HepG2 (cell line): Measurements from ENCODE around the gene IL17F. TPM values are rescaled to one million over a fixed set of nuclear protein-coding genes. Genes with fewer than 3 reads are reported as not detected.

Experiments
- ATAC-seq: fragments of 200-7000 bp; cut with Tn5 transposase; 3 replicates; pipeline ENCODE4 v1.9.1; 2020; ENCODE audit warnings: mild to moderate bottlenecking, moderate library complexity
- BruUV-seq: library from RNA; stranded (reverse); fragments of 400-500 nt; replicated peaks from 2 replicates; lab custom pipeline; 2021; lab: Mats Ljungman, UMichigan
- CTCF ChIA-PET: fragments of 300-600 bp; formaldehyde crosslinking; extraction: SDS; loops from one replicate; lab custom pipeline; 2021; ENCODE audit warnings: low total read pairs, inconsistent platforms, low intra/inter-chr PET ratio; lab: Yijun Ruan, JAX
- POLR2A ChIA-PET: fragments of 350-600 bp; sonication (Branson Sonifier 250); formaldehyde crosslinking; loops from one replicate; lab custom pipeline; 2020; ENCODE audit warnings: antibody characterized with exemption, inconsistent platforms; lab: Yijun Ruan, JAX
- DNase-seq: peaks from one replicate; pipeline ENCODE4 v3.0.0-alpha.2; 2015; ENCODE audit warnings: low spot score
- FAIRE-seq: peaks from 3 replicates; lab custom pipeline; 2011; peaks lifted over from hg19 to GRCh38; lab: Jason Lieb, UNC
- H2AFZ ChIP-seq: one replicate; pipeline ENCODE4 v1.6.1; 2011; ENCODE audit warnings: low read length, inconsistent platforms
- H3K27ac ChIP-seq: fragments of 300-600 bp; 3 replicates; pipeline ENCODE4 v1.8.0; 2011; ENCODE audit warnings: mixed run types, mild to moderate bottlenecking, mixed read lengths, low read length, inconsistent platforms; ENCODE audit not compliant: insufficient read depth; ENCODE audit errors: extremely low read length
- H3K27me3 ChIP-seq, 2 experiments: fragments of 200-600 bp in 1 of 2; 2 replicates in 1 of 2; 3 replicates in 1 of 2; pipeline versions ENCODE4 v1.6.0 to v1.8.0; 2011; ENCODE audit warnings: low read length in 2 of 2, mild to moderate bottlenecking in 2 of 2, moderate library complexity in 2 of 2, inconsistent platforms in 1 of 2; ENCODE audit not compliant: insufficient read depth in 2 of 2, control insufficient read depth in 1 of 2
- H3K36me3 ChIP-seq, 2 experiments: fragments of 200-600 bp in 1 of 2; replicated peaks in 1 of 2; 2 replicates in 1 of 2; 3 replicates in 1 of 2; pipeline versions ENCODE4 v1.5.1 to v1.8.0; 2011; ENCODE audit warnings: low read length in 2 of 2, inconsistent platforms in 1 of 2; ENCODE audit not compliant: insufficient read depth in 2 of 2, control insufficient read depth in 1 of 2
- H3K4me1 ChIP-seq: 2 replicates; pipeline ENCODE4 v1.5.1; 2012; ENCODE audit warnings: low read length, inconsistent platforms; ENCODE audit not compliant: insufficient read depth
- H3K4me2 ChIP-seq: 2 replicates; pipeline ENCODE4 v1.6.0; 2011; ENCODE audit warnings: low read depth, low read length, inconsistent platforms
- H3K4me3 ChIP-seq, 3 experiments: fragments of 200-600 bp in 1 of 3; sonication (generic), shearing (Covaris generic) in 1 of 3; replicated peaks in 1 of 3; 2 replicates each; pipeline ENCODE4 v1.5.1; 2011 to 2016; ENCODE audit warnings: low read length in 3 of 3, inconsistent platforms in 2 of 3, low read depth in 2 of 3, mild to moderate bottlenecking in 2 of 3, control low read depth in 1 of 3, mixed read lengths in 1 of 3; ENCODE audit not compliant: insufficient read depth in 1 of 3
- H3K79me2 ChIP-seq: one replicate; pipeline ENCODE4 v1.6.1; 2011; ENCODE audit warnings: low read length, inconsistent platforms; ENCODE audit not compliant: insufficient read depth
- H3K9ac ChIP-seq: 2 replicates; pipeline ENCODE4 v1.6.0; 2011; ENCODE audit warnings: mild to moderate bottlenecking, low read depth, low read length, inconsistent platforms; ENCODE audit not compliant: insufficient read depth
- H3K9me3 ChIP-seq: 2 replicates; pipeline ENCODE4 v1.5.1; 2012; ENCODE audit warnings: mild to moderate bottlenecking, low read length
- H4K20me1 ChIP-seq: 2 replicates; pipeline ENCODE4 v1.6.0; 2011; ENCODE audit warnings: inconsistent platforms, mild to moderate bottlenecking, low read length, moderate library complexity; ENCODE audit not compliant: insufficient read depth
- MAFF ChIP-seq: IDR thresholded peaks from 2 replicates; pipeline ENCODE4 v1.6.1; 2011; ENCODE audit warnings: low read depth, low read length, improper control_type of control experiment
- MAFK ChIP-seq, 2 experiments: IDR thresholded peaks in 1 of 2; conservative IDR thresholded peaks in 1 of 2; 2 replicates each; pipeline ENCODE4 v1.6.1; 2011; ENCODE audit warnings: improper control_type of control experiment in 2 of 2, low read length in 2 of 2
- MTA1 ChIP-seq: sonication (generic); formaldehyde crosslinking; IDR thresholded peaks from 2 replicates; pipeline ENCODE4 v1.4.0; 2020; ENCODE audit warnings: missing genetic modification reagents, mild to moderate bottlenecking, borderline replicate concordance
- TAF15 ChIP-seq: fragments of 200-400 bp; formaldehyde crosslinking; IDR thresholded peaks from one replicate; pipeline ENCODE4 v1.6.1; 2018; ENCODE audit warnings: mild to moderate bottlenecking, low read depth, low read length; ENCODE audit not compliant: poor library complexity, severe bottlenecking
- ZNF777 ChIP-seq: sonication (generic); formaldehyde crosslinking; IDR thresholded peaks from 2 replicates; pipeline ENCODE4 v1.4.0; 2020; ENCODE audit warnings: missing genetic modification reagents
- WGBS: methylation state at CpG from one replicate; pipeline ENCODE4 v1.1.6; 2017; ENCODE audit warnings: low lambda C conversion rate; 5-methylcytosine and 5-hydroxymethylcytosine counted together
- in situ Hi-C: cut with HindIII; loops from 2 replicates; pipeline ENCODE4 v1.10.0; 2017; ENCODE audit warnings: low pct_unique_long_range_greater_than_20kb; ENCODE audit not compliant: extremely low pct_ligation_motif_present
- intact Hi-C: fragments of 100-400 bp; cut with micrococcal nuclease; formaldehyde crosslinking; loops from one replicate; pipeline ENCODE4 v1.10.0; 2022; ENCODE audit not compliant: unreplicated experiment
- polyA plus RNA-seq, 8 experiments: library from polyadenylated mRNA; depleted of rRNA in 3 of 8; stranded (reverse) in 7 of 8; unstranded in 1 of 8; fragments of >200 nt; fragmentation: Illumina TruSeq in 4 of 8; extraction: Trizol in 4 of 8; gene quantifications; 2 replicates each; pipeline versions ENCODE4 v1.2.1 to v1.2.3, GENCODE V29; 2011 to 2016; ENCODE audit warnings: low read depth in 4 of 8, missing spikeins in 1 of 8, mixed read lengths in 1 of 8; ENCODE audit not compliant: insufficient read depth in 1 of 8
- total RNA-seq, 5 experiments: library from RNA; depleted of rRNA; stranded (reverse); fragments of >200 nt; fragmentation: Illumina TruSeq; extraction: Trizol; gene quantifications; 2 replicates each; pipeline ENCODE4 v1.2.3, GENCODE V29; 2016; ENCODE audit warnings: low read depth in 1 of 5
- TF ChIP-seq, protein P1 (sequence below), 2 experiments: fragments of 450-650 bp in 1 of 2; sonication (generic) in 1 of 2; formaldehyde crosslinking in 1 of 2; IDR thresholded peaks; 2 replicates each; pipeline versions ENCODE4 v1.6.1 to v1.8.0; 2016 to 2022; ENCODE audit warnings: antibody characterized with exemption in 1 of 2, mild to moderate bottlenecking in 1 of 2, missing genetic modification reagents in 1 of 2
- TF ChIP-seq, protein P2 (sequence below): IDR thresholded peaks from 2 replicates; pipeline ENCODE4 v1.6.1; 2016; ENCODE audit warnings: missing compliant biosample characterization, missing genetic modification reagents, borderline replicate concordance

The IL17F gene
- total and polyA plus RNA-seq, 2 of the 13 experiments (the other 11 are each of a cell fraction or from before 2014, with no cell fraction given) = not detected

- TF ChIP-seq, protein P1, sequence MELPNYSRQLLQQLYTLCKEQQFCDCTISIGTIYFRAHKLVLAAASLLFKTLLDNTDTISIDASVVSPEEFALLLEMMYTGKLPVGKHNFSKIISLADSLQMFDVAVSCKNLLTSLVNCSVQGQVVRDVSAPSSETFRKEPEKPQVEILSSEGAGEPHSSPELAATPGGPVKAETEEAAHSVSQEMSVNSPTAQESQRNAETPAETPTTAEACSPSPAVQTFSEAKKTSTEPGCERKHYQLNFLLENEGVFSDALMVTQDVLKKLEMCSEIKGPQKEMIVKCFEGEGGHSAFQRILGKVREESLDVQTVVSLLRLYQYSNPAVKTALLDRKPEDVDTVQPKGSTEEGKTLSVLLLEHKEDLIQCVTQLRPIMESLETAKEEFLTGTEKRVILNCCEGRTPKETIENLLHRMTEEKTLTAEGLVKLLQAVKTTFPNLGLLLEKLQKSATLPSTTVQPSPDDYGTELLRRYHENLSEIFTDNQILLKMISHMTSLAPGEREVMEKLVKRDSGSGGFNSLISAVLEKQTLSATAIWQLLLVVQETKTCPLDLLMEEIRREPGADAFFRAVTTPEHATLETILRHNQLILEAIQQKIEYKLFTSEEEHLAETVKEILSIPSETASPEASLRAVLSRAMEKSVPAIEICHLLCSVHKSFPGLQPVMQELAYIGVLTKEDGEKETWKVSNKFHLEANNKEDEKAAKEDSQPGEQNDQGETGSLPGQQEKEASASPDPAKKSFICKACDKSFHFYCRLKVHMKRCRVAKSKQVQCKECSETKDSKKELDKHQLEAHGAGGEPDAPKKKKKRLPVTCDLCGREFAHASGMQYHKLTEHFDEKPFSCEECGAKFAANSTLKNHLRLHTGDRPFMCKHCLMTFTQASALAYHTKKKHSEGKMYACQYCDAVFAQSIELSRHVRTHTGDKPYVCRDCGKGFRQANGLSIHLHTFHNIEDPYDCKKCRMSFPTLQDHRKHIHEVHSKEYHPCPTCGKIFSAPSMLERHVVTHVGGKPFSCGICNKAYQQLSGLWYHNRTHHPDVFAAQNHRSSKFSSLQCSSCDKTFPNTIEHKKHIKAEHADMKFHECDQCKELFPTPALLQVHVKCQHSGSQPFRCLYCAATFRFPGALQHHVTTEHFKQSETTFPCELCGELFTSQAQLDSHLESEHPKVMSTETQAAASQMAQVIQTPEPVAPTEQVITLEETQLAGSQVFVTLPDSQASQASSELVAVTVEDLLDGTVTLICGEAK (IDR thresholded peaks at IDR 0.05) = no peak
- TF ChIP-seq, protein P1 (CRISPR knock-in tag; IDR thresholded peaks at IDR 0.05) = no peak
Observed at GRCh38 chr6:52260634-52261033, 16.3 kb upstream of the IL17F start (continued).

- DNase-seq (no peak), FAIRE-seq (no peak), ATAC-seq (no peak)
- Histone ChIP-seq H3K9me3 (no peaks in the 10 kb centered on the region), H3K4me3 (no peak overlapping the region), H3K36me3 (no peaks in the 10 kb centered on the region), H3K27me3 (peaks cover 0 to 20% of the 10 kb centered on the region in 2 experiments; a peak in 4 of 5 replicates), H3K27ac (no peak overlapping the region), H4K20me1 (no peaks in the 10 kb centered on the region), H3K4me1 (peaks cover 2% of the 10 kb centered on the region), H2AFZ (no peak overlapping the region), H3K9ac (no peak overlapping the region), H3K79me2 (no peaks in the 10 kb centered on the region), H3K4me2 (no peak overlapping the region)
- ChIA-PET POLR2A (no interaction called here), CTCF (no interaction called here)
- in situ Hi-C loops = no loop called here
- TF ChIP-seq TAF15 (no peak), ZNF777 (CRISPR knock-in tag) (no peak), MAFF (peak; percentile 65), MTA1 (CRISPR knock-in tag) (no peak), MAFK (conservative IDR thresholded peaks at IDR 0.05 in 1 of 2, IDR thresholded peaks at IDR 0.05 in 1 of 2; ENCODE audit: low read length in 2 of 2) (peak; percentile 79 to 84)
- TF ChIP-seq, protein P2, sequence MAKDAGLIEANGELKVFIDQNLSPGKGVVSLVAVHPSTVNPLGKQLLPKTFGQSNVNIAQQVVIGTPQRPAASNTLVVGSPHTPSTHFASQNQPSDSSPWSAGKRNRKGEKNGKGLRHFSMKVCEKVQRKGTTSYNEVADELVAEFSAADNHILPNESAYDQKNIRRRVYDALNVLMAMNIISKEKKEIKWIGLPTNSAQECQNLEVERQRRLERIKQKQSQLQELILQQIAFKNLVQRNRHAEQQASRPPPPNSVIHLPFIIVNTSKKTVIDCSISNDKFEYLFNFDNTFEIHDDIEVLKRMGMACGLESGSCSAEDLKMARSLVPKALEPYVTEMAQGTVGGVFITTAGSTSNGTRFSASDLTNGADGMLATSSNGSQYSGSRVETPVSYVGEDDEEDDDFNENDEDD (CRISPR knock-in tag) = no peak
- intact Hi-C loops = no loop called here
- 56% methylated on average over 2 of the region's 2 CpGs for WGBS
- no TSS peak for BruUV-seq
Observed at GRCh38 chr6:52255434-52255833, 11.1 kb upstream of the IL17F start.
